OCI-LY3 (cell line): ENCODE measurements around the gene FAM185A.
"Not testable (repeated sequence)": the region's sequence is repeated elsewhere in the genome, so short reads cannot be mapped to it uniquely, and the experiment has no call there.

Experiments
- EZH2phosphoT487 ChIP-seq: fragments of 200-600 bp; shearing (Covaris generic); IDR thresholded peaks from 2 replicates; pipeline ENCODE4 v1.6.1; 2018; ENCODE audit warnings: antibody characterized with exemption, mixed run types, low read depth
- TF ChIP-seq, protein P1 (sequence below): fragments of 200-600, 300-600 bp; sonication (generic); IDR thresholded peaks from 2 replicates; pipeline ENCODE4 v1.5.1; 2014; ENCODE audit warnings: antibody characterized with exemption, low read length, low read depth

DNA sequence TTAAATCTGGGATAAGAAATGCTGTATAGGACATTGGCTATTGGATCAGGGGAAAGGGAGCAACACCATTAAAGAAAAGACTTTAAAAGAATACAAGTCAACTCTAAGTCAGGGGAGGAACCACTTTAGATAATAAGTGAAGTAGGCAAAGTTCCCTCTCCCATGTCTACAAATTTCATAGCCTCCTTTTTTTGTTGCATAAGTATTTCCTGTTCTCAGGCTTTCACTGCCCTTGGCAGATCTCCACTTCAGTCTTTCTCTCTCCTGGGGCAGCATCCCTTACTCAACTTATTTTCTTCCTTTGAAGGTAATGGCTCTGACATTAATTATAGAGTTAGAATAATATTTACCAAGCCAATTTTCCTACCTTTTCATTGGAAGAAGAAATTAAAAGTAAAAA lies 30.3 kb upstream of the FAM185A start:
- TF ChIP-seq, protein P1, sequence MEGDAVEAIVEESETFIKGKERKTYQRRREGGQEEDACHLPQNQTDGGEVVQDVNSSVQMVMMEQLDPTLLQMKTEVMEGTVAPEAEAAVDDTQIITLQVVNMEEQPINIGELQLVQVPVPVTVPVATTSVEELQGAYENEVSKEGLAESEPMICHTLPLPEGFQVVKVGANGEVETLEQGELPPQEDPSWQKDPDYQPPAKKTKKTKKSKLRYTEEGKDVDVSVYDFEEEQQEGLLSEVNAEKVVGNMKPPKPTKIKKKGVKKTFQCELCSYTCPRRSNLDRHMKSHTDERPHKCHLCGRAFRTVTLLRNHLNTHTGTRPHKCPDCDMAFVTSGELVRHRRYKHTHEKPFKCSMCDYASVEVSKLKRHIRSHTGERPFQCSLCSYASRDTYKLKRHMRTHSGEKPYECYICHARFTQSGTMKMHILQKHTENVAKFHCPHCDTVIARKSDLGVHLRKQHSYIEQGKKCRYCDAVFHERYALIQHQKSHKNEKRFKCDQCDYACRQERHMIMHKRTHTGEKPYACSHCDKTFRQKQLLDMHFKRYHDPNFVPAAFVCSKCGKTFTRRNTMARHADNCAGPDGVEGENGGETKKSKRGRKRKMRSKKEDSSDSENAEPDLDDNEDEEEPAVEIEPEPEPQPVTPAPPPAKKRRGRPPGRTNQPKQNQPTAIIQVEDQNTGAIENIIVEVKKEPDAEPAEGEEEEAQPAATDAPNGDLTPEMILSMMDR, result not testable (repeated sequence)
- TF ChIP-seq EZH2phosphoT487, result not testable (repeated sequence)
